PC-9 (cell line): ENCODE data around the gene FAM169A. TPM values are rescaled to one million over a fixed set of nuclear protein-coding genes. Genes with fewer than 3 reads are reported as not detected.

Source experiments
- BruUV-seq: library from RNA; stranded (reverse); fragments of 400-500 nt; replicated peaks from 2 replicates; lab custom pipeline; 2021; lab: Mats Ljungman, UMichigan
- CTCF ChIA-PET: fragments of 300-600 bp; sonication (Branson Sonifier 250); formaldehyde crosslinking; loops from one replicate; lab custom pipeline; 2022; ENCODE audit warnings: antibody characterized with exemption; lab: Charles Lee
- POLR2A ChIA-PET: fragments of 300-600 bp; sonication (Branson Sonifier 250); formaldehyde crosslinking; loops from one replicate; lab custom pipeline; 2022; ENCODE audit warnings: antibody characterized with exemption; ENCODE audit not compliant: unreplicated experiment; lab: Charles Lee
- DNase-seq, 2 experiments: peaks; one replicate each; pipeline versions ENCODE4 v3.0.0 to v3.0.0-alpha.2; 2015 to 2022; ENCODE audit warnings: mixed read lengths in 1 of 2
- H2AFZ ChIP-seq: fragments of 200-600 bp; sonication (generic); 2 replicates; pipeline ENCODE4 v1.8.1; 2017; ENCODE audit warnings: antibody characterized with exemption
- H3F3A ChIP-seq: fragments of 200-600 bp; sonication (generic); 2 replicates; pipeline ENCODE4 v1.8.1; 2017; ENCODE audit warnings: antibody characterized with exemption, mild to moderate bottlenecking, low read depth; ENCODE audit not compliant: insufficient read depth
- H3K27ac ChIP-seq: fragments of 200-600 bp; sonication (generic); 2 replicates; pipeline ENCODE4 v1.6.1; 2016; ENCODE audit warnings: mixed run types
- H3K27me3 ChIP-seq: fragments of 200-600 bp; sonication (generic); 2 replicates; pipeline ENCODE4 v1.6.1; 2016; ENCODE audit warnings: low read depth, mixed run types; ENCODE audit not compliant: insufficient read depth
- H3K36me3 ChIP-seq: fragments of 200-600 bp; sonication (generic); 2 replicates; pipeline ENCODE4 v1.6.1; 2016; ENCODE audit warnings: low read depth, mixed run types
- H3K4me1 ChIP-seq: fragments of 200-600 bp; sonication (generic); replicated peaks from 2 replicates; pipeline ENCODE4 v1.6.1; 2016; ENCODE audit warnings: mixed run types; ENCODE audit not compliant: insufficient read depth
- H3K4me2 ChIP-seq: fragments of 200-600 bp; sonication (generic); 2 replicates; pipeline ENCODE4 v1.6.1; 2017; ENCODE audit warnings: mixed run types
- H3K4me3 ChIP-seq: fragments of 200-600 bp; sonication (generic); 2 replicates; pipeline ENCODE4 v1.6.1; 2016; ENCODE audit warnings: mixed run types
- H3K79me2 ChIP-seq: fragments of 200-600 bp; sonication (generic); 2 replicates; pipeline ENCODE4 v1.6.1; 2017; ENCODE audit warnings: low read depth, mixed run types
- H3K9me2 ChIP-seq: fragments of 200-600 bp; sonication (generic); 2 replicates; pipeline ENCODE4 v1.8.1; 2017; ENCODE audit warnings: mild to moderate bottlenecking; ENCODE audit not compliant: insufficient read depth
- H3K9me3 ChIP-seq: fragments of 200-600 bp; sonication (generic); 2 replicates; pipeline ENCODE4 v1.8.1; 2016; ENCODE audit warnings: low read depth; ENCODE audit not compliant: insufficient read depth
- H4K20me1 ChIP-seq: fragments of 200-600 bp; sonication (generic); 2 replicates; pipeline ENCODE4 v1.8.1; 2017; ENCODE audit not compliant: insufficient read depth
- CTCF ChIP-seq: fragments of 200-600 bp; sonication (generic); conservative IDR thresholded peaks from 2 replicates; pipeline ENCODE4 v1.6.1; 2017; ENCODE audit warnings: mixed run types, antibody characterized with exemption, mild to moderate bottlenecking, moderate library complexity
- EZH2 ChIP-seq: fragments of 200-600 bp; sonication (generic); IDR thresholded peaks from 2 replicates; pipeline ENCODE4 v1.8.0; 2017; ENCODE audit warnings: antibody characterized with exemption, low read depth
- intact Hi-C: fragments of 100-400 bp; cut with micrococcal nuclease; formaldehyde crosslinking; loops from one replicate; pipeline ENCODE4 v1.10.0; 2022; ENCODE audit not compliant: unreplicated experiment
- total RNA-seq: library from RNA; stranded (reverse); gene quantifications from 2 replicates; pipeline ENCODE4 v1.2.3, GENCODE V29; 2021

Gene FAM169A
- total RNA-seq, 1 experiment from 2014 or later: 2.1 TPM

DNA sequence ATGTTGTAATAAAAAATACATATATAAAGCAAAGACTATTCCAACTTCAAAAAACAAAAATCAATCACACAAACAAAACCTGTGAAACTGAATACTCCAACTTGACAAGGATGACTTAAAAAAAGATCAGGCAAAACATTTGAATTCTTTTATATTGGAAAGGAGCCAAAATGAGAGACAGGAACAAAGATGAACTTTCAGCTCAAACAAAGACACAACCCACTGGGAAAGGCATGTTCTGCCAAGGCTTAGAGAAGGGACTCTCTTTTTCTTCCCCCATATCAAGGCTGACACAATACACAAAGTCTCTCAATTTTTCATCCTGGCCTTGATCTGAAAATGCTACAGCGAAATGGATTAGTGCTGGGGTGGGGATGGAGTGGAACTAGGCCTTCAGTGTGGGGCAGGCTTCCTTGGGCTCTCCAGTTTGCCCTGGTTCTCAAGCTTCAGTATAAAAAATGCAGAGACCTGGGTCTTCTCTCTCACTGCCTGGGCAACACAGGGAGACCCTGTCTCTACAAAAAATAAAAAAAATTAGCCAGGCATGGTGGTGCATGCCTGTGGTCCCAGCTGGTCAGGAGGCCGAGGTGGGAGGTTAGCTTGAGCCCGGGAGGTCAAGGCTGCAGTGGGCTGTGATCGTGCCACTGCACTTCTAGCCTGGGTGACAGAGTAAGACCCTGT is 11.6 kb upstream of the FAM169A start:
- DNase-seq: no peak
- H3K9me3 ChIP-seq: no peaks in the 10 kb centered on the region
- no peak overlapping the region for H3K4me3 ChIP-seq
- no peaks in the 10 kb centered on the region for H3K27me3 ChIP-seq
- no peak overlapping the region for H3K27ac ChIP-seq
- no peaks in the 10 kb centered on the region for H3K9me2 ChIP-seq
- POLR2A ChIA-PET: no interaction called here
- H3F3A ChIP-seq: no peaks in the 10 kb centered on the region
- no peaks in the 10 kb centered on the region for H3K79me2 ChIP-seq
- H2AFZ ChIP-seq: no peak overlapping the region
- intact Hi-C loops: no loop called here
- CTCF ChIA-PET: no interaction called here
- TF ChIP-seq EZH2 (no peak), CTCF (no peak)
- no peaks in the 10 kb centered on the region for H3K36me3 ChIP-seq
- H3K4me2 ChIP-seq: no peak overlapping the region
- H3K4me1 ChIP-seq: no peaks in the 10 kb centered on the region
- no TSS peak for BruUV-seq
- H4K20me1 ChIP-seq: no peaks in the 10 kb centered on the region

DNA sequence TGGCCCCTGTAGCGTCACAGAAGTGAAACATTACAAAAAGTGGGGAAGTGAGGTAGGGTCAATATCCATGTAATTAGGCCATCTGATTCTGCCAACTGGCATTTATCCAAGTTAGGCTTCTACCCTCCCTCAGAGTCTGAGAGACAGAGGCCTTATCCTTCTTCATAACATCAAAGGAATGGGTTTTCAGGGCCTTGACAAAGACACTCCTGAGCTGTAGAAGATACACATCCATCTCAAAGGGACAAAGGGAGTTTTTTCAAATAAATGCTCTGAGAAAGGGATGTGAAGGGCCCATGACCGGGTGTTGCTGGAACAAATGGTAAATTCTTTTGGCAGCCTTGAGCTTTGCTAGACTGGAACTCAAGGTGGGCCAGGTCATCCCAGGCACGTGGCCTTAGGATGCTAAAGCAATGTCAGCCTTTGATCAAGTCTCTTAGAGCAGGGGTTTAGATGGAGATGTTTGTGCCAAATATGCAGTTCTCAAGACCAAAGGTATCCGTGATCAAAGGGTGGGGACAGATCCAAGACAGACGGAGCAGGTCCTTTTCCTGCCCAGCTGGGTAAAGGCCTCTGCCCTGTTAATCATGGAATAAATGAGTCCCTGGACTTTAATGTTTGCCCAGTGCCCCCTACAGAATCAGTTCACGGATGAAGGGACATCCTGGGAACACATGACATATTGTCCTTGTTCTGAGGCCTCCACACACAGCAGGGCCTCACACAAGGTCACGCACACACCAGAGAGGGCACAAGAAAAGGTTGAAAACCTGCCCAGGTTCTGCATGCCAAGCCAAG is 10.0 kb upstream of the FAM169A start:
- Histone ChIP-seq H2AFZ (no peak overlapping the region), H3K27me3 (no peaks in the 10 kb centered on the region), H3K79me2 (no peaks in the 10 kb centered on the region), H3K9me3 (no peaks in the 10 kb centered on the region), H3K4me1 (no peaks in the 10 kb centered on the region), H3K36me3 (no peaks in the 10 kb centered on the region), H3K4me3 (no peak overlapping the region), H3K4me2 (no peak overlapping the region), H4K20me1 (no peaks in the 10 kb centered on the region), H3K27ac (no peak overlapping the region), H3F3A (no peaks in the 10 kb centered on the region), H3K9me2 (no peaks in the 10 kb centered on the region)
- TF ChIP-seq CTCF (no peak), EZH2 (no peak)
- intact Hi-C loops: no loop called here
- POLR2A ChIA-PET: interaction anchor here (0.7 kb wide), 1 partner anchor 22 kb away, joined by 13 read pairs; no protein-coding TSS in a partner anchor
- no peak for DNase-seq
- no TSS peak for BruUV-seq
- CTCF ChIA-PET: no interaction called here

DNA sequence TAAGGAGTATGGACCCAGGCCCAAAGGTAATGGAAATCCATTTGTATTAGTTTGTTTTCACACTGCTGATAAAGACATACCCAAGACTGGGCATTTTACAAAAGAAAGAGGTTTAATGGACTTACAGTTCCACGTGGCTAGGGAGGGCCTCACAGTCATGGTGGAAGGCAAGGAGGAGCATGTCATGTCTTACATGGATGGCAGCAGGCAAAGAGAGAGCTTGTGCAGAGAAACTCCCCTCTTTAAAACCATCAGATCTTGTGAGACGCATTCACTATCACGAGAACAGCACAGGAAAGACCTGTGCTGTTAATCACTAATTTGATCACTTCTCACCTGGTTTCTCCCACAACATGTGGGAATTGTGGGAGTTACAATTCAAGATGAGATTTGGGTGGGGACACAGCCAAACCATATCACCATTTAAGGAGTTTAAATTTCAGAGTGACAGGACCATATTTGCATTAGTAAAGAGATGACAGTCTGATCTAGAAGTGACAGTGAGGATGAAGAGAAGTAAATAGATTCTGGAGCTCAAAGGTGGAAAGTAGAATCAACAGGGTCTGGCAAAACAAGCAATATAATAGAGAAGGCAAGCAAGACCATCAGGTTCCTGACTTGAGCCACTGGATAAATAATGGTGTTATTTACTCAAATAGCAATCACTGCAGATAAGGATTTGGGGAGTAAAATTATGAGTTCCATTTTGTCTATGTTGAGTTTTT is 7.5 kb upstream of the FAM169A start:
- Histone ChIP-seq H3F3A (peaks cover 7% of the 10 kb centered on the region; the same call in 1 of the 2 replicates), H3K9me2 (no peaks in the 10 kb centered on the region), H3K27me3 (no peaks in the 10 kb centered on the region), H3K9me3 (no peaks in the 10 kb centered on the region), H3K79me2 (no peaks in the 10 kb centered on the region), H3K4me3 (no peak overlapping the region), H3K4me1 (no peaks in the 10 kb centered on the region), H4K20me1 (no peaks in the 10 kb centered on the region), H3K4me2 (no peak overlapping the region), H2AFZ (no peak overlapping the region), H3K27ac (no peak overlapping the region), H3K36me3 (no peaks in the 10 kb centered on the region)
- ChIA-PET CTCF (no interaction called here), POLR2A (no interaction called here)
- BruUV-seq: no TSS peak
- no peak for DNase-seq
- TF ChIP-seq CTCF (no peak), EZH2 (no peak)
- intact Hi-C loops: no loop called here
